Activated CD4-positive, alpha-beta T cell treated with anti-CD3 and anti-CD28 coated beads, Interleukin-2, amount 10 ng/mL, durations not matched to agents 7 days and 5 days (primary cell): ENCODE results near the gene INVS. TPM values are rescaled to one million over a fixed set of nuclear protein-coding genes. Genes with fewer than 3 reads are reported as not detected.

Source experiments
- CTCF ChIA-PET: fragments of 350-600 bp; sonication (Branson Sonifier 250); formaldehyde crosslinking; loops from one replicate; lab custom pipeline; 2021; ENCODE audit warnings: antibody characterized with exemption; lab: Charles Lee
- POLR2A ChIA-PET: fragments of 350-600 bp; sonication (Branson Sonifier 250); formaldehyde crosslinking; loops from one replicate; lab custom pipeline; 2021; ENCODE audit warnings: antibody characterized with exemption; lab: Charles Lee
- DNase-seq: peaks from one replicate; pipeline ENCODE4 v3.0.0-alpha.2; 2020
- H3K27ac Mint-ChIP-seq: one replicate; pipeline ENCODE4 v1.8.0; 2021; ENCODE audit warnings: mild to moderate bottlenecking, moderate library complexity, mixed read lengths
- H3K27me3 Mint-ChIP-seq: one replicate; pipeline ENCODE4 v1.8.0; 2021; ENCODE audit warnings: mixed read lengths
- H3K36me3 Mint-ChIP-seq: one replicate; pipeline ENCODE4 v1.8.0; 2021; ENCODE audit warnings: low read depth, mixed read lengths
- H3K4me1 Mint-ChIP-seq: one replicate; pipeline ENCODE4 v1.8.0; 2021; ENCODE audit warnings: mixed read lengths
- H3K4me3 Mint-ChIP-seq: one replicate; pipeline ENCODE4 v1.8.0; 2021; ENCODE audit warnings: mild to moderate bottlenecking, moderate library complexity, mixed read lengths
- H3K9me3 Mint-ChIP-seq: one replicate; pipeline ENCODE4 v1.8.0; 2021; ENCODE audit warnings: mixed read lengths
- total RNA-seq, 2 experiments: library from RNA; stranded (reverse); gene quantifications; one replicate each; pipeline ENCODE4 v1.2.3, GENCODE V29; 2021

The INVS gene
- total RNA-seq, 2 experiments from 2014 or later = 15.8 to 16.9 TPM

- POLR2A ChIA-PET = no interaction called here
- no peak overlapping the region for H3K27ac Mint-ChIP-seq
- H3K4me1 Mint-ChIP-seq = no peaks in the 10 kb centered on the region
- no peaks in the 10 kb centered on the region for H3K27me3 Mint-ChIP-seq
- peaks cover 28% of the 10 kb centered on the region for H3K36me3 Mint-ChIP-seq
- CTCF ChIA-PET = no interaction called here
- no peak for DNase-seq
- peaks cover 21% of the 10 kb centered on the region for H3K9me3 Mint-ChIP-seq
- no peak overlapping the region for H3K4me3 Mint-ChIP-seq
These were observed 94.0 kb downstream of the INVS start for GRCh38 chr9:100193078-100193477.

GRCh38 chr9:100196215-100196614 lies 97.2 kb downstream of the INVS start:
- Mint-ChIP-seq H3K36me3 (peaks cover 19% of the 10 kb centered on the region), H3K9me3 (peaks cover 7% of the 10 kb centered on the region), H3K27me3 (no peaks in the 10 kb centered on the region), H3K27ac (no peak overlapping the region), H3K4me3 (no peak overlapping the region), H3K4me1 (no peaks in the 10 kb centered on the region)
- DNase-seq = no peak
- CTCF ChIA-PET = interaction anchor here (0.8 to 1.0 kb wide), 2 partner anchors 20 to 28 kb away, joined by 3 read pairs; no protein-coding TSS in a partner anchor
- POLR2A ChIA-PET = no interaction called here

GRCh38 chr9:100196828-100197227 lies 97.8 kb downstream of the INVS start:
- Mint-ChIP-seq H3K36me3 (peaks cover 13% of the 10 kb centered on the region), H3K27ac (no peak overlapping the region), H3K4me3 (no peak overlapping the region), H3K27me3 (no peaks in the 10 kb centered on the region), H3K4me1 (no peaks in the 10 kb centered on the region), H3K9me3 (peaks cover 3% of the 10 kb centered on the region)
- no peak for DNase-seq
- ChIA-PET POLR2A (no interaction called here), CTCF (interaction anchor here (0.8 to 1.0 kb wide), 2 partner anchors 20 to 29 kb away, joined by 3 read pairs; no protein-coding TSS in a partner anchor)

GRCh38 chr9:100197553-100197952 lies 98.5 kb downstream of the INVS start:
- CTCF ChIA-PET = interaction anchor here (1.0 kb wide), 1 partner anchor 29 kb away, joined by 3 read pairs; no protein-coding TSS in a partner anchor
- H3K27me3 Mint-ChIP-seq = no peaks in the 10 kb centered on the region
- peaks cover 3% of the 10 kb centered on the region for H3K9me3 Mint-ChIP-seq
- POLR2A ChIA-PET = no interaction called here
- H3K36me3 Mint-ChIP-seq = peaks cover 12% of the 10 kb centered on the region
- H3K27ac Mint-ChIP-seq = no peak overlapping the region
- H3K4me1 Mint-ChIP-seq = no peaks in the 10 kb centered on the region
- DNase-seq = no peak
- no peak overlapping the region for H3K4me3 Mint-ChIP-seq

DNA sequence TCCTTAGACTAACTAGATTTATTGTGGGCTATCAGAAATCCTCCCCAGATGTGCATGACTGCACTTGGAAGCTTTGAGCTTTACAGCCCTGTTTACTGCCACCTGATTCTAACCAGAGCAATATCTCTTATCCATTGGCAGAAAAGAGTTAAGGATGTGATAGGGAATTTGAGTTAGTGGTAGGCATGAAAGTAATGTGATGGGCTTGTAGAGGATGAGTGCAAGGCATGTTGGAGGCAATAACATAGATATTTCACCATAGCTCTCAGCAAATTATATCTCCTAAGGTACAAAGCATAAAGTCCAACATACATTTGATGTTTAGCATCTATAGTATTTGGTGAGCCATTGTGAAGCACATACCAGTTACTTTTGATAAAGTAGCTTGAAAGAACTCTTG lies 103.8 kb downstream of the INVS start:
- Mint-ChIP-seq H3K4me3 (no peak overlapping the region), H3K9me3 (peaks cover 3% of the 10 kb centered on the region), H3K4me1 (no peaks in the 10 kb centered on the region), H3K27ac (no peak overlapping the region), H3K27me3 (no peaks in the 10 kb centered on the region), H3K36me3 (peaks cover 7% of the 10 kb centered on the region)
- ChIA-PET CTCF (no interaction called here), POLR2A (interaction anchor here (0.5 kb wide), 1 partner anchor 273 kb away, joined by 3 read pairs; no protein-coding TSS in a partner anchor)
- no peak for DNase-seq

- Mint-ChIP-seq H3K4me3 (no peak overlapping the region), H3K27ac (no peak overlapping the region), H3K4me1 (peaks cover 2% of the 10 kb centered on the region), H3K9me3 (peaks cover 3% of the 10 kb centered on the region), H3K27me3 (no peaks in the 10 kb centered on the region), H3K36me3 (peaks cover 4% of the 10 kb centered on the region)
- ChIA-PET CTCF (interaction anchor here (1.0 kb wide), 1 partner anchor 27 kb away, joined by 3 read pairs; no protein-coding TSS in a partner anchor), POLR2A (no interaction called here)
- no peak for DNase-seq
These were observed 105.8 kb downstream of the INVS start for GRCh38 chr9:100204796-100205195.

GRCh38 chr9:100206899-100207298 lies 107.9 kb downstream of the INVS start:
- Mint-ChIP-seq H3K27me3 (no peaks in the 10 kb centered on the region), H3K9me3 (no peaks in the 10 kb centered on the region), H3K36me3 (peaks cover 1% of the 10 kb centered on the region), H3K4me1 (peaks cover 7% of the 10 kb centered on the region), H3K4me3 (no peak overlapping the region), H3K27ac (no peak overlapping the region)
- DNase-seq = no peak
- ChIA-PET POLR2A (no interaction called here), CTCF (no interaction called here)

- Mint-ChIP-seq H3K9me3 (no peaks in the 10 kb centered on the region), H3K4me3 (no peak overlapping the region), H3K36me3 (peaks cover 1% of the 10 kb centered on the region), H3K4me1 (peaks cover 7% of the 10 kb centered on the region), H3K27me3 (no peaks in the 10 kb centered on the region), H3K27ac (no peak overlapping the region)
- DNase-seq = no peak
- ChIA-PET CTCF (interaction anchor here (0.5 kb wide), 2 partner anchors 11 to 394 kb away, joined by 3 read pairs; no protein-coding TSS in a partner anchor), POLR2A (no interaction called here)
These were observed 109.6 kb downstream of the INVS start for GRCh38 chr9:100208673-100209072.

DNA sequence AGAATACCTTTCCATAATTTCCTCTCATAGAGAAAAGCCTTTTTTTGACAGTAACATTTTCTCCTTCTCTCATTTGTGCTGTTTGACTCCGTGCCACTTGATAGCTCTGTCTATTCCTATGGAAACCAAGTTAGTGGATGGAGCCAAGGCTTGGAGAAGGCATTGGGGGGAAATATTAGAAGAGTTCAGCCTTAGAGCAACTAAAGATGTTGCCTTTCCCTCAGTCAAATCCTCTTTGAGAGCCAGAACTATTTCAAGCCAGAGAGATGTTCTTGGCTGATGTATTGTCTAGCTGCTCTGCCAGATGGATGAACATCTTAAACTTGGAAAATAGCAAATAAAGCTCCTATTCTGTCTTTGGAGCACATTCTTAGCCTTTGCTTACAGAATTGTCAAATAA lies 112.4 kb downstream of the INVS start:
- H3K27me3 Mint-ChIP-seq = no peaks in the 10 kb centered on the region
- no peak for DNase-seq
- no peaks in the 10 kb centered on the region for H3K9me3 Mint-ChIP-seq
- peaks cover 5% of the 10 kb centered on the region for H3K36me3 Mint-ChIP-seq
- ChIA-PET POLR2A (no interaction called here), CTCF (interaction anchor here (1.4 kb wide), 1 partner anchor 38 kb away, joined by 3 read pairs; no protein-coding TSS in a partner anchor)
- H3K4me1 Mint-ChIP-seq = peaks cover 7% of the 10 kb centered on the region
- no peak overlapping the region for H3K27ac Mint-ChIP-seq
- no peak overlapping the region for H3K4me3 Mint-ChIP-seq

DNA sequence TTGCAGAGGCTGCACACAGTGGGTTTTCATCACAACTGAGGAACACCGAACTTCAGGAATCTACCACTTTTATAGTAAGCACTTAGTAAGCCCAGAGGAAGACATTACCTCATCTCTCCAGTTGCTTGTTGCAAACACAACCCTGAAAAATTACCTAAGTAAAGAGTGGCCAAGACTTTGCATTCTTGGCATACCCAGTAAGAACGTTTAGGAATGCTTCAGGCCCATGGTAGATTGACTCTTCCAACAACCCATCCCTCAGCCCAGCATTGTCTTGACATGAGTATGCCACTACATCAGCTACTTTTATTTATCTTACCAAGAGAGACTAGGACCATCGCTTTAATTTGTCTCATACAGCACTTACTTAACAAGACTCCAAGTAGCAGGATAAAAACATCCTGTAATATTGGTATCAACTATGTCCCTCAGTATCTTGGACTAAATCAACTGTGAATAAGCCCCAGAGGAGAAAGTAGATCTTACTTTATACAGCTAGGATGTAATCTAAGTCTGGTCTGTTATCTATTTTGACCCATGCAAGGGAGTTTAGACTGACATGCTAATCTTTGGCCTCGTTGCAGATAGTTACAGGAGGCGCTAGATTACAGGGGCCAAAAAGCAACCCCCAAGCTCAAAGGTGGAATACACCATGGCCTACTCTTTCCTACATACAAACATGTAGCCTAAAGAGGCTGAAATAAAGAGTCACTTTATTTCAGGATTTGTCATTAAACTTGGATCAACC lies 114.9 kb downstream of the INVS start:
- peaks cover 15% of the 10 kb centered on the region for H3K4me1 Mint-ChIP-seq
- no peak overlapping the region for H3K27ac Mint-ChIP-seq
- ChIA-PET CTCF (interaction anchor here (0.6 to 1.6 kb wide), 2 partner anchors 34 to 47 kb away, joined by 3 read pairs; no protein-coding TSS in a partner anchor), POLR2A (no interaction called here)
- DNase-seq = no peak
- H3K27me3 Mint-ChIP-seq = no peaks in the 10 kb centered on the region
- no peaks in the 10 kb centered on the region for H3K9me3 Mint-ChIP-seq
- H3K36me3 Mint-ChIP-seq = peaks cover 7% of the 10 kb centered on the region
- H3K4me3 Mint-ChIP-seq = no peak overlapping the region

- H3K4me1 Mint-ChIP-seq = peaks cover 14% of the 10 kb centered on the region
- CTCF ChIA-PET = interaction anchor here (0.6 to 0.7 kb wide), 2 partner anchors 20 to 392 kb away, joined by 3 read pairs; no protein-coding TSS in a partner anchor
- peaks cover 5% of the 10 kb centered on the region for H3K36me3 Mint-ChIP-seq
- H3K27ac Mint-ChIP-seq = no peak overlapping the region
- POLR2A ChIA-PET = no interaction called here
- H3K4me3 Mint-ChIP-seq = no peak overlapping the region
- no peaks in the 10 kb centered on the region for H3K27me3 Mint-ChIP-seq
- no peaks in the 10 kb centered on the region for H3K9me3 Mint-ChIP-seq
- peak; percentile 44 for DNase-seq
These were observed 117.2 kb downstream of the INVS start for GRCh38 chr9:100216178-100216787.

DNA sequence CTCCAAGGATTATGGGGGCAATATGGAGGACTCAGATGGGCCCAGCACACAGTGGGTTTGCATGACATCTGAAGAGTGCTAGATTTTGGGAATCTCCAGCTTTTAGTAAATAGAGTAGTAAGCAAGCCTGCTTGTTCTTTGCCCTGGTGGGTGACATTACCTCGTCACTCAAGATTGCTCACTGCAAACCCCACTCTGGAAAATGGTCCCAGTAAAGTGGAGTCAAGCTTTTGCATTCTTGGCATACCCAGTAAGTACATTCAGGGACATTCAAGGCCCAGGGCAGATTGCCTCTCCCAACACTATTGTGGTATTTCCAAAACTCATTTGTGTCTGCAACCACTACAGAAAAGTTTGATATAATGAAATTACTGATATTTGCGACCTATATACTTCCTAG lies 118.5 kb downstream of the INVS start:
- Mint-ChIP-seq H3K36me3 (peaks cover 5% of the 10 kb centered on the region), H3K9me3 (no peaks in the 10 kb centered on the region), H3K27me3 (no peaks in the 10 kb centered on the region), H3K4me3 (no peak overlapping the region), H3K27ac (no peak overlapping the region), H3K4me1 (peaks cover 14% of the 10 kb centered on the region)
- no peak for DNase-seq
- CTCF ChIA-PET = no interaction called here
- POLR2A ChIA-PET = no interaction called here

DNA sequence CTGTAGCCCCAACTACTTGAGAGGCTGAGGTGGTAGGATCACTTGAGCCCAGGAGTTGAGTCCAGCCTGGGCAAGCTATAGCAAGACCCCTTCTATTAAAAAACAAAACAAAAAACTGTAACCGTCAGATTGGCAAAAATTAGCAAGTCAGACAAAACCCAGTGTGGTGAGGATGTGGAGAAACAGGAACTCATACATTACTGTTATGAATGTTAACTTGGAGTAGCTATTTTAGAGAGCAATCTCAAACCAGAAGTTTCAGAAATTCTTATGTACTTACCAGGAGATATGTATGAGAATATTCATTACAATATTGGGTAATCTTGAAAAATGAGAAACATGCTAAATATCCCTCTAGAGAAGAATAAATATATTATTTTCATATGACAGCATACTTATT lies 120.3 kb downstream of the INVS start:
- CTCF ChIA-PET = no interaction called here
- H3K4me3 Mint-ChIP-seq = no peak overlapping the region
- H3K27me3 Mint-ChIP-seq = no peaks in the 10 kb centered on the region
- no peaks in the 10 kb centered on the region for H3K9me3 Mint-ChIP-seq
- no peak overlapping the region for H3K27ac Mint-ChIP-seq
- POLR2A ChIA-PET = no interaction called here
- peaks cover 14% of the 10 kb centered on the region for H3K4me1 Mint-ChIP-seq
- H3K36me3 Mint-ChIP-seq = peaks cover 5% of the 10 kb centered on the region
- no peak for DNase-seq
